Forelimb muscle (tissue), 1 donor: Measurements from ENCODE around the gene DOK7. TPM values are rescaled to one million over a fixed set of nuclear protein-coding genes. Genes with fewer than 3 reads are reported as not detected.
"Not testable (repeated sequence)": the region's sequence is repeated elsewhere in the genome, so short reads cannot be mapped to it uniquely, and the experiment has no call there.

Source experiments
- DNase-seq: peaks from one replicate; pipeline ENCODE4 v3.0.0-alpha.2; 2013; ENCODE audit warnings: low read depth
- polyA plus RNA-seq: library from polyadenylated mRNA; unstranded; fragments of 120-200 nt; gene quantifications from one replicate; pipeline ENCODE4 v1.2.1, GENCODE V29; 2013; ENCODE audit not compliant: insufficient read length

Gene DOK7
- polyA plus RNA-seq, 1 donor, result 18.4 TPM

DNA sequence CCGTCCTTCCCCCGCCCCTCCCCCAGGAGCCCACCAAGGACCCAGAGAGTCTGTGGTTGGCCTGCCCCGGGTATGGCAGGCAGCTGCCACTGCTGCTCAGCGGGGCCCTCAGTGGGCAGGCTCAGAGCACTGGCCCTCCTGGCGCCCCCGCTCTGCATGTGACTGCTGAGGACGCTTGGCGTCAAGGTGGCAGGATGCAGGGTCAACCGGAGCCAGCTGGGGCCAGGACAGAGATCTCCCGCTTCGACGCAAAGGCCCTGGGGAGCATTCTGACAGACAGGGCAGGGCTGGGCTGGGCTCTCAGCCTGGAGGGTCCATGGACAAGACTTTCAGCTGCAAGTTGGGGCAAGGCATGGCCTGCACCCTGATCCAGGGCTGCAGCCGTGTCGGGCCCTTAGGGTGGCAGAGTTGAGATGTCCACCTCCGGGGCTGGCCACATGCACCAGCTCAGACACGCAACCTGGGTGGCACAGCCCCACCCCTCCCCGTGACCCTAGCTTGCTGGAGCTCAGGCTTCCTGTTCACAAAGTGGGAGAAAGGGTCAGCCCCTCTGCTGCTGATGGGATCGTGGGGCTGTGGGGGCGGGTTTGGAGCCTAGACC is 38.8 kb downstream of the DOK7 start:
- no peak for DNase-seq

DNA sequence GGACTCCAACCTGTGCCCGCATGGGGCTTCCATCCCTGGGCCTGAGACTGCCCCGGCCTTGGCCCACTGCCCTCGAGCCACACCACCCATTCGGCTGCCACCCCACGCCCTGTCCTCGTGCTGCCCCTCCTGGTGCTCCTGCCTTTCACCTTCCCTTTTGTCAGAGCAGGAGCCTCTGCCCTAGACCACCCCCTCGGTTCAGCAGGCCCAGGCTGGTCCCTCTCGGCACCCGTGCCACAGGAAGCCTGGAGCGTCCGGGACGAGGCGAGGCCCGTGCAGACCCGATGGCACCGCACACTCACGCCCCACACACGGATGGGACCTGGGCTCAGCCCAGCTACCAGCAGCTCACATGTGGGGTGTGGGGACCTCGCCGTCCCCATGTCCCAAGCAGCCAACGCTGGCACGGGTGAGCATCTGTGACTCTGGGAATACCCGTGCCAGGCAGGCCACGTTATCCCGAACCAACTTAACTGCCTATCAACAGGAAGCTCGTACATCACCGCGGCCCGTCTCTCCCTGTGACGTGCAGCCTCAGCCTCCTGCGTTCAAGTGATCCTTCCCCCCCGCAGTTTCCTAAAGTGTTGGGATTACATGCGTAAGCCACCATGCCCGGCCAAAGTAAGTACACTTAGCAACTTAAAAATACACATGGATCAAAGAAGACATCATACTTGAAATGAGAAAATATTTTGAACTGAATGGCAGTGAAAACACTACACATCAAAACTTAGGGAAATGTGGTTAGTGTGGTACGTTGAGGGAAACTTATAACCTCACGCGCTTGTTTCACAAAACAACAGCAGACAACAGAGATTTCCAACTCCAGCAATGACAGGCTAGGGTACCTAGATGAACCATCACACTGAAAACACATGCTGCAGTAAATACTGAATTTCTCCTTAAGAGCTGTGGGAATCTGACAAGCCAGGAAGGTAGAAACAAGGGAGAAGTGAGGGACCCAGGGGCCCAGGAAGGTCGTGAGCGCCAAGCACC is 40.1 kb downstream of the DOK7 start:
- no peak for DNase-seq

DNA sequence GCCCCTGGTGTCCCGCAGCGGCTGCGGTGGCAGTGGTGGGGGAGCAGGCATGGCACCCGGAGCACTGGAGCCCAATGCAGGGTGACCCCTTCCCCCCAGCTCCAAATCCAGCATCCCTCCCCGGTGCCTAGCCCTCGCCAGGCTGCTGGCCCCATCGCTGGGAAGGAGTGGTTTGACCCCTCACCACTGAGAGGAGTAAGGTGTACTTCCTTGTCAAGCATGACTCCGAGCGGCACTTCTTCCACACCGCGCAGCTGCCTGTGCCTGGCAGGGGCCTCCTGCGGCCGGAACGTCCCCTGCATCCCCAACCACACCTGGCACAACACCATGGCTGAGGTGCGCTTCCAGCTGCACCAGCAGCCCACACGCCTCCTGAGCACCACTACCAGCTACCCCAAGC is 42.1 kb downstream of the DOK7 start:
- no peak for DNase-seq

DNA sequence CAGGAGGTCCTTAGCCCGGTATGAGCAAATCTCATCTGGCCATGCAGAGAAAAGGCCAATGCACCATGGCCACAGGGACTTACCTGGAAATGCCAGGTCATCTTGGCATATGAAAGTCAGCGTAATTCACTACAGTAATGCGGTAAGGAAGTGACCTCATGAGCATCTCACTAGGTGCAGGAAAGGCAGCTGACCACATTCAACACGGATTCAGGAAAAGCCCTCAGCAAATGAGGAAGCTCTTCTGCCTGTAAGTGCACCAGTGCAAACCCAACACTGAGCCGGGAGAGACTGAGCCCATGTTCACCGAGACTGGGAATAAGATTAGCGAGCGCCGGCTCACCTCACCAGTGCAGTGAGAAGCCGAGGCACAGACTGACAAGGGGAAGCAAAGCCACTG is 45.4 kb downstream of the DOK7 start:
- no peak for DNase-seq

DNA sequence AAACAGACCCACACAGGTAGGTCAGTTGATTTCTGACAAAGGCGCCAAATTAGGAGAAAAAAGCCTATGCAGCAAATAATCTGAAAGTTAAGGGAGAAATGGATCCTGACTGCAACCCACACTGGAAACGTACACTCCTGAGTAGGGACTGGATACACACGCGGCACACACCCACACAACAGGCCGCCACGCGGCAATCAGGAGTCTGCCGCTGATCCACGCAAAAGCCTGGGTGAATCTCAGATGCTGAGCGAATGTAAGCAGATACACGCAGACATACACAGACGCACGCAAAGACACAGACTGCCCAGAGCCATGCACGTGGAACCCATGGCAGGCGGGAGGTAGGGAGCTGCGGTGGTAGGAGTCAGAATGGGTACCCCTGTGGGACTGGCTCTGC is 47.4 kb downstream of the DOK7 start:
- no peak for DNase-seq

DNA sequence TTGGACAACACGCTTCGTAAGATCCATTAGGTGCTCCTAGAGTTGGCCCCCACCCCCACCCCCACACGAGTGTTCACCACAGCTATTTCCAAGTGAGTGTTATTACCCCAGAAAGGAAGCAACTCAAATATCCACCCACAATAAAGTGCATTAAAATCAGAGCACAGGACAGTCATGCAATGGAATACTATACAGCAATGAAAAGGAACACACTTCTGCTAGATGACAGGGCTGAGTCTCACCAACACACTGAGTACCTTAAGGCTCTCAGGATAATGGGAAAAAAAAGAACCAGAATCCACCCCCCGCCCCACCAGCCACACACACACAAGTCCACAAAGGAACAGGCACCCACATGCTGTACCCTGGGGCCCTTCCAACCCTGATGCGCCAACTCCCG is 48.1 kb downstream of the DOK7 start:
- no peak for DNase-seq

DNA sequence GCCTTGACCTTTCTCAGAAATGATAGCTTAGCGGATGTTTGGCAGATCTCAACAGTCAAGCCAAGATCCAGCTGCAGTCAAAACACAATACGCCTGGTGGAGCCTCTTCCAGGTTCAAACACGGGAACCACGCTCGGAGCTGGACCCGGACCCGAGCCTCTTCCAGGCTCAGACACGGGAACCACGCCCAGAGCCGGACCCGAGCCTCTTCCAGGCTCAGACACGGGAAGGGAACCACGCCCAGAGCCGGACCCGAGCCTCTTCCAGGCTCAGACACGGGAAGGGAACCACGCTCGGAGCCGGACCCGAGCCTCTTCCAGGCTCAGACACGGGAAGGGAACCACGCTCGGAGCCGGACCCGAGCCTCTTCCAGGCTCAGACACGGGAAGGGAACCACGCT is 48.5 kb downstream of the DOK7 start:
- DNase-seq, result not testable (repeated sequence)

DNA sequence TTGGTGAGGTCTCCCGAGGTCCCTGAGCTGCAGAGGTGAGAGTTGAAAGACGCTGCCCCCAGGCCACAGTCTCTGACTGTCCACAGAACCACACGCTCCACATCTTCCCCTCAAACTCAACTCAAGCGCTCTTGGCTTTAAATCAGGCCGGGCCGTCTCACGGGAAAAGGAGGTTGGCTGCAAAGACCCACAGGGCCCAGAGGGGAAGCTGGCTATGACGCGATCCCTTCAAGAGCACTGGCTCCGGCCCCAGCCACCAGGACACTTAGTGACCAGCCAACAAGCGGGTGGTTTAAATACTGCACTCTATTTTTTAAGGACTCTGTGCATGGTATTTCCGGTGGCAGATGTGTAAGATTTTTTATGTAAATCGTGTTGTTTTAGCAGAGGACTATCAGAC is 49.2 kb downstream of the DOK7 start:
- DNase-seq, result no peak

DNA sequence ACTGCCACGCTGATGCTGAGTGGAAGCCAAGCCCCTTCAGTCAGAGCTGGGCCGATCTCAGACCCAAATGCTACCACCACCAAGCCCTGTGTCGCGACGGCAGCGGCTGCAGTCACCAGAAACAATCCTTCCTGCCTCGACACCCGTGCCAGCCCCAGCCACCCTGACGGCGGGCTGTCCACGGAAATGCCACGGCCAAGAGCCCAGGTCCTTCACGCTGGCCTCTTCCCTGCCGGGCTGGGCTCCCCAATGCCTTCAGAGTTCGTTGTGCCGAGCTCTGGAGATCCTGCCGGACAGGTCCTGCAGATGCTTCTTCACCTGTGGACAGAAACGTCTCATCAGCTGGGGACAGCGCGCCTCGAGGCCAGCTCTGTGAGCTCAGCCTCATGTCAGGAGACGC is 49.6 kb downstream of the DOK7 start:
- DNase-seq, result no peak

DNA sequence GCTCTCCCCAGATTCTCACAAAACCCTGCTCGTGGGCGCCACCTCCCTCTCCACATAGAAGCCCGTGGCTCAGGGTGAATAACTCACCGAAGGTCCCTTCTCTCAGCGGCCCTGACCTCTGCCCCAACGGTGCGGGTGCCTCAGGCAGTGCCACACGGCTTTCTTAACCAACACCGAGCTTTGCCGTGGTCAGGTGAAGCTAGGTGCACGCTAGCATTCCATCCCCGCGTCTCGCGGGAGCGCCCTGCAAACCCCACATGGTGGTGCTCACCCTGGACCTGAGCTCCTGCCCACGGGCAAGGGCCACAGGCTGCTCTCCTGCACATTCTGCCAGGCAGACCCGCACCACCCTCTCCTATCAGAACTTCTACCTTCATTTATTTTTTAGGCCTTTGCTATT is 50.7 kb downstream of the DOK7 start:
- no peak for DNase-seq

DNA sequence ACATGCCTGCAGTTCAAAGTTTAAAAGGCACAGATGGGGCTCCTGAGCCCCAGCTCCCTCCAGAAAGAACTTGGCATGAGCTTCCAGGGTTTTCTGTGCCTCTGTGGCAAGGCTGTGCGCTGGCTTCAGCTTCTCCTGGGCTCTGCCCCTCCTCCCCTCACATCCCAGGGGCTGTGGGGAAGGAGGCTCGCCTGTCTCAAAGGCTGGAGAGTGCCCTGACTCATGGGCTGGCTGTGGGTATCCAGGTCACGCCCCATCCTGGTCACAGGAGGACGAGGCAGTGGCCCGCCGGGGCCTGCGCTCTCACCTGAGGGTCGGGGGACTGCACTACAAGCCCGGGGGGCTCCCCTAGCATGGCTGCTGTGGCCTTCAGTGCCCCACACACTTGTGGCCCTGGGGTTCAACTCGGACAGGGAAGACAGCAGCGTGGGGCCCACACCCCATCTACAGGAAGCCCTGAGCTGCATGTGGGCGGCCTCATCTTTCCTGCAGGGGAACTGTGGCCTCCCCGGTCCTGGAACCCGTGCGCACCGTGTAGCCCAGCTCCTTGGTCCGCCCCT is 51.2 kb downstream of the DOK7 start:
- no peak for DNase-seq

DNA sequence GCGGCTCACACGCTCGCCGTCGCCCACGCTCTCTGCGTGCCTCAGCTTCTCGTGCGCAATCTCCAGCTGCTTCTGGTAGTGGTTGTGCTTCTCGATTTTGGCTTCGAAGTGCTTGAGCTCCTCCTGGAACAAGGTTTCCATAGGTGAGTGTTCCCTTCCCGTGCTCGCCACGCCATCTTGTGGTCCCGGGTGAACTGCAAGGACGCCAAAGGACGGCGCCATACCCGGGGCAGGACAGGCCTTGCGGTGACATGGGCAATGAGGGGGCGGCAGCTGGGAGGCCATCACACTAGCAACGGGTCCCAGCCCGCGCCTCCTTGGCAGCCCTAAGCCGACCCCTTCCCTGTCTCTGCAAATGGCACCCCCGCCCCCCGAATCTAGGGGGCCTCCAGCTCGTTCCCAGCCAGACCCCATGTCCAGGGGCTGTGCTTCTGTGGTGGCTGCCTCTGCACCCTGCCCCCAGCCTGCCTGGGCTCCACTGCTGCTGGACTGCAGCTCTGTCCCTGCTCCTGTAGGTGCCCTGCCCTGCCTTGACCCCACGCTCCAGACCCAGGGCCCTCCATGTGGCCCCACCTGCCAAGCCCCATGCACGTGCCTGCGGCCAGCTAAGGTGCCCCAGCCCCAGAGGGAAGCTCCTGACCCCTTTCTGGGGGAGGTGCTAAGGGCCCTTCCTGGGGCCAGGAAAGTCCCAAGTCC is 51.8 kb downstream of the DOK7 start:
- DNase-seq, result no peak

DNA sequence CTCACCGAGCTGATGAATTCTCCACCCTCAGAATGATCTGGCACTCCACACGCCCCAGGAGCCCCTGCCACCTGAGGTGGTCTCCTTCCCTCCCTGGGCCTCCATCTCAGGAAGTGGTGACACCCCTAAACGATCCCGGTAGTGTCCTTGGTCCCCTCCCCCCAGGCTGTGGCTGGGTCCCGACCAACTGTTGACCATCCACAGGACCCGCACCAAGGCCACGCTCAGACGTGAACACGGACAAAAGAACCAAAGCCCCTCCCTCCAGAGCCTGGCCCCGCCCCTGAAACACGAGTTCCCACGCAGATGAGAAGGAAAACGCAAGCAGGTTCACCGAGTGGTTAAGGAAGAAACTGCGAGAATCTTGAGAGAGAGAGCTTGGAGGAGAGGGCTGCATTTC is 52.5 kb downstream of the DOK7 start:
- DNase-seq, result no peak

DNA sequence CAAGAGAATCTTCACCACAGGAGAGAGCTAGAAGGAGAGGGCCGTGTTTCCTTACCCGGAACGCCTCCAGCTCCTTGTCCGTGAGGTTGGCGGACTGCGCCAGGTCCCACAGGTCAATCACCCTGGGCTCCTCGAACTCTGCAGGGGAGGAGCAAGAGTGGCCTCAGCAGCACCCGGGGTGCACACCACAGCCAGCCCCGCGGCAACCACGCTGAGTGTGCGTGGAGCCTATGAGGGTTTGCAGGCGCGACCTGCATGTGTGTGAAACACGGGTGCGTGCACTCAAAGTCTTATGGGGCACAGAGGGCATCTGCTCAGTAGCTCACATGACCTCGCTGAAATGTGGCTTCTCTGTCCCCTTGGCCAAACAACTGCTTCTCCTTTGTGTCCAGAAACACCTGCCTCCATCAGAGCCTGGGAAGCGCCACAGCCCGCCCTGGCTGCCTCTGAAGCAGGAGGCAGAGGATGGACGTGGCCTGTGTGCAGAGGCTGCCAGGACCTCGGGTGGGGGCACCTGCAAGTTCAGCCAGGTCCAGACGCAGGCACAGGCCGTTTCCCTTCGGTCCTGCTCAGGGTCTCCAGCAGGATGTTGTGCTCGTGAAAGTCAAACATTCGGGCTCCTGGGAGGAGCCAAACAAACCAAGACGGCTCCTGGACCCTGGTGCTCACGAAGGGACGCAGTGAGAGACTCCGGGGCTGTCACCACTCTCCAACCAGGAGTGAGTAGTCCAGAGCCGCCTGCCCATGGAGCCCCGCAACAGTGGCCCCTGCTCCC is 53.1 kb downstream of the DOK7 start:
- no peak for DNase-seq

DNA sequence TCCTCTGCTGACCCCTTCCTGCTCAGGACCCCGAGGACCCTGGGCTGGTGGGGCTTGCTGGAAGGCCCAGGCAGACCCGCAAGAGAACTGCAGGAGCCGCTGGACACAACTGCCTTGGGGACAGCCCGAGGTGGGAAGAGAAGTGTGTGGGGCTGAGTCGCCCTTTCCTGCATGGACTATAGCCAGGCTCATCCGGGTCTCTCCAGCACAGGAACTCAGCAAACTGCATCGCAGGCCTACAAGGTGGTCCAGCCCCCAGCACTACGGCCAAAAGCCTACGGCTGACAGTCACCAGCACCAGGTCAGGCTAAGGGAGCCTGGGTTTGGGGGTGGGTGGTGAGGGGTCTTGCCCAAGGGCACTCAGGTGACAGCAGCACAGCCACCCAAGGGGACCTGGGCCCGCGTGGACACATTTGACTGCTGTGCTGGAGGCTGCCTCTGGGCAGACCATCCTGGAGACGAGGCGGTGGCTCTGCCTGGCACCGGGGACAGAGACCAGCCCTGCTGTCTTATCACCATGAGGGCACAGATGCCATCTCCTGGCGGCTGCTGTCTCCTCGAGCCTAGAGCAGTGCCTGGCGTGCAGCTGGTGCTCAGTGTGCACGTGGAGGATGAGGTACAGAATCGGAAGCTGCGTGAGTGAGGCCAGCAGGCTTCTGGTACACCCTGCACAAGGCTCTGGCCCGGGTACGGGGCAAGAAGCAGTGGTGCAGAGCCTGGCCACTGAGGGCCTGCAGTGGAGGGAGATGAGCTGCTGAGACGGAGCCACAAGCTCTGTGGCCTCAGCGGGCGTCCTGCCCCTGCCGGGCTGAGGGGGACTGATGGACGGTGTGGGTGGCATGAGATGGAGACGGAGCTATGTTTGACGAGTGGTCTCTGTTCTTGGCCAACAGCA is 54.0 kb downstream of the DOK7 start:
- no peak for DNase-seq

DNA sequence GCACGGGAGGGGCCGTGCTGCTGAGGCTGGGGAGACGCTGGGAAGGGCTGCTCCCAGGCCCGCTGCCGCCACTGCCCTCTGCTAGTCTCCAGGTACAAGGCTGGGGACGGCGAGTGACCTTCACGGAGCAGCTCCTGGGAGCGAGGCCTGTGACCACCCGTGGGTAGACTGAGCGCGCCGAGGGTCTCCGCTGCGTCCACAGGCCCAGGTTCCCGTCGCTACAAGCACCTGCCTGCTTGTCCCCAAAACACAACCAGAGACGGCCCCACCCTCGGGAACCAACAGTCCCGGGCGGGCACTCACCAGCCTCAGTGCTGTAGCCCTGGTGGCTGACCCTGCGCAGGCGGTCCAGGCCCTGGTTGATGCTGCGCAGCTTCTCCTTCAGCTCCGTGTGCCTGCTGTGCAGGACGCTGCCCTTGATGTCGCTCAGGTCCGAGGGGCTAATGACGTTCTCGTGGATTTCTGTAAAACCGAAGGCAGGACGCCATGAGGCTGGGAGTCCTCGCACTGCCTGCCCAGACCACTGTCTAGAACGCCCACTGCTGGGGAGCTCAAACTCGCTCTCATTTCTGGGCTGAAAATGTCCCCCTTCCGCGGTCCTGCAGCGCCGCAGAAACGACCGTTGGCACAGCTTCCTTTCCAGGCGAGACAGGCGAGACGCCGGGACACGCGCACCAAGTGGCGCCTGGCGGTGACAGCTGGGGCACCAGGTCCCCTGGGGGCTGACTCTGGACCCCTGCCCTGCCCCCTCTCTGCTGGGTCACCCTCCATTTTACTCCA is 54.8 kb downstream of the DOK7 start:
- no peak for DNase-seq

DNA sequence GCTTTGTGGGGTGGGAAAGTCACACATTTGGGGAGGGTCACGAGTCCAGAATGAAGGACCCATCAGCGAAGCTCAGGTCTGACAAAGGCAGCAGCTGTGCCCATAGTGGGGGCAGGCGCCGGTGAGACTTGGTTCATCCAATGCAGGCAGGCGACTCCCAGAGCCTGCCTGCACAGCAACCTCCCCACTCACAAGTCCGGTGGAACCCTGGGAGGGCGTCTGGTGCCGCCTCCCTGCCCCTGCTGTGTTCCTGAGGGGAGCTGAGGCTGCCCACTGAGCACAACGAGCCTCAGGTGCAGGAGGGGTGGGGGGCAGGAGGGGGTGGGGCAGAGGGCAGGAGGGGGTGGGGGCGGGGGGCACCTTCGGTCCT is 55.4 kb downstream of the DOK7 start:
- no peak for DNase-seq

DNA sequence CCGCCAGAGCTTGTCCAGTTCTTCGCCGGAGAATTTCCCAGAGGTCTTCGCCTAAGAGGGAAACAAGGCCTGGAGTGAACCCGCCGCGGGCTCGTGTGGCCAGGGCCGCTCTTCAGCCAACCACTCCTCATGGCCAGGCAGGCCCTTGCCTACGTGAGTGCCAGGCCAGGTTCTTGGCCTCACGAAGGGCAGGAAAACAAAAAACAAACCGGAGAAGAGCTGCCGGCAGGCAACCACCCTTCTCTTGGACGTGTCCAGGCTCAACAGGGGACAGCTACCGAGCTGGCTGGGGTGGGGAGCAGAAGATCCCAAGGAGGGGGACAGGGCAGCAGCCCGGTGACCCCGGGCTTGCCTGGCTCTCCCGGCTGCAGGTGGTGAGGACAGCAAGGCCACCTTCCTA is 55.8 kb downstream of the DOK7 start:
- DNase-seq, result no peak

DNA sequence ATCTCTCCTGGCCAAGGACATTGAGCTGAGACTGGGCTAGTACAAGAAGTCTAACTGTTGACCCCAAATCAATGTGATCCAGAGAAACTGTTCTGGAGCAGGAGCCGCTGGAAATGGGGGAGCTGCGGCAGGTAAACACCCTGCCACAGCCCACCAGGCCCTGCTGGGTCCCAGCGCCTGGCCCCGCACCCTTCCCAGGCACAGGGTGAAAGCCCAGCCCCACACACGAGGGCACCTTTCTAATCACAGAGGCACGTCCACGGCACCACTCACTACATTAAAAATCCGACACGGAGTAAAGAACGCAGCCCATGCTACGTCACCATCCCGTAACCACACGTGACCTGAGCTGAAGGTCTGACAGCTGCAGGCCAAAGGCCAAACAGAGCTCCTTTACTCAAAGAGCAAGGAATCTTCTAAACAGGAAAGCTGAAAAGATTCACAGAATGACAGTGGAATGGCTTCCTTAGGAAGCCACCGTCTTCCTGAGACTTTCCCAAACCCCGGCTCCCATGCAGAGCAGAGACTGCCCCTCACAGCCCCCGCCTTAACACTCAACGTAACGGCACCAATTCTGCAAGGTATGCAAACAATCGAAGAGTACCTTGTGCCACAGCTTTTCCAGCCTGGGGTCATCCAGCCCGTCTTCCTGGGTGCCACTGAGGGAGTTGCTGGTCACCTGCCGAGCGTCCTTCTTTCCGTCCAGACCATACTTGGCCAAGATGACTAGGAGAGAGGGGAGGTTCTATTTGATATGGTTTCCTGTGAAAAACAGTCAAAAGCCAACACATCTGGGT is 56.6 kb downstream of the DOK7 start:
- no peak for DNase-seq
